Suprapubic skin (tissue), 4 donors: ENCODE results near the gene BCS1L. TPM values are rescaled to one million over a fixed set of nuclear protein-coding genes. Genes with fewer than 3 reads are reported as not detected.

Source experiments
- DNase-seq, 2 donors: peaks; one replicate each; pipeline ENCODE4 v3.0.0-alpha.2; 2019; ENCODE audit warnings: low spot score in 2 of 2
- H3K27ac ChIP-seq: fragments of 200-600 bp; sonication (generic); one replicate; pipeline ENCODE4 v1.5.1; 2019
- H3K27me3 ChIP-seq: fragments of 200-600 bp; sonication (generic); one replicate; pipeline ENCODE4 v1.5.1; 2019
- H3K36me3 ChIP-seq: fragments of 200-600 bp; sonication (generic); one replicate; pipeline ENCODE4 v1.5.1; 2019
- H3K4me1 ChIP-seq: fragments of 200-600 bp; sonication (generic); one replicate; pipeline ENCODE4 v1.5.1; 2019
- H3K4me3 ChIP-seq: fragments of 200-600 bp; sonication (generic); one replicate; pipeline ENCODE4 v1.5.1; 2019; ENCODE audit warnings: mild to moderate bottlenecking
- H3K9me3 ChIP-seq: fragments of 200-600 bp; sonication (generic); one replicate; pipeline ENCODE4 v1.5.1; 2019
- EP300 ChIP-seq: sonication (generic); formaldehyde crosslinking; IDR thresholded peaks from one replicate; pipeline ENCODE4 v1.6.1; 2017; ENCODE audit warnings: antibody characterized with exemption
- POLR2A ChIP-seq, 2 donors: fragments of 450-650 bp; IDR thresholded peaks; one replicate each; pipeline ENCODE4 v1.6.1; 2017; ENCODE audit warnings: antibody characterized with exemption in 2 of 2, mild to moderate bottlenecking in 2 of 2, moderate library complexity in 2 of 2
- POLR2AphosphoS5 ChIP-seq, 3 donors: sonication (generic); formaldehyde crosslinking; IDR thresholded peaks; one replicate each; pipeline ENCODE4 v1.6.1; 2017; ENCODE audit warnings: antibody characterized with exemption in 3 of 3
- WGBS: methylation state at CpG from one replicate; pipeline ENCODE4 v1.1.5; 2018; 5-methylcytosine and 5-hydroxymethylcytosine counted together
- total RNA-seq, 4 donors: library from RNA; depleted of rRNA; stranded (reverse); fragments of >200 nt; gene quantifications; one replicate each; pipeline ENCODE4 v1.1.0, GENCODE V29; 2016
- TF ChIP-seq, protein P1 (sequence below), 2 donors: fragments of 200-600 bp in 1 of 2; fragments of 450-650 bp in 1 of 2; sonication (generic) in 1 of 2; IDR thresholded peaks; one replicate each; pipeline ENCODE4 v1.5.1; 2016 to 2019; ENCODE audit warnings: antibody characterized with exemption in 2 of 2, mild to moderate bottlenecking in 1 of 2, moderate library complexity in 1 of 2

BCS1L gene
- total RNA-seq, 4 donors from 2014 or later = 30.3 to 72.8 (median 39.2) TPM

- no peaks in the 10 kb centered on the region for H3K27me3 ChIP-seq
Observed at GRCh38 chr2:218622606-218623365, 36.7 kb upstream of the BCS1L start.

DNA sequence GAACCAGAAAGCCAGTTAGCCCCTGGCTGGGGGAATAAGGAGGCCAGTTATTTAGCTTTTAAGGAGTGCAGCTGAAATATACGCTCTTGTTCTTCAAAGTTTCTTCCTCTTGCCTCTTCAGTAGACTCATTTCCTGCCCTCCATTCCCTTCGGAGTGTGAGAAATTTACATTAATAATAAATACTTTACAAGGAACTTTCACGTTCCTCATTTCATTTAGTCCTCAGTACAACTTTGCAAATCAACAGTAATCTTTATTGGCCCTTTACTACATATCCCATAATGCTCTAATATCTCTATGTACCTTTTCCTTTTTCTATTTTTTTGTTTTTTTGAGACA, 36.1 kb upstream of the BCS1L start:
- Histone ChIP-seq H3K27me3 (no peaks in the 10 kb centered on the region), H3K4me3 (no peak overlapping the region), H3K9me3 (no peaks in the 10 kb centered on the region), H3K36me3 (no peaks in the 10 kb centered on the region), H3K4me1 (no peaks in the 10 kb centered on the region), H3K27ac (no peak overlapping the region)
- DNase-seq = no peak
- TF ChIP-seq EP300 = no peak
- WGBS = 77% methylated on average over 3 of the region's 3 CpGs

More at GRCh38 chr2:218622606-218623365, 36.7 kb upstream of the BCS1L start:
- Histone ChIP-seq H3K9me3 (no peaks in the 10 kb centered on the region), H3K4me1 (no peaks in the 10 kb centered on the region), H3K27ac (no peak overlapping the region), H3K36me3 (no peaks in the 10 kb centered on the region), H3K4me3 (no peak overlapping the region)
- TF ChIP-seq, protein P1, sequence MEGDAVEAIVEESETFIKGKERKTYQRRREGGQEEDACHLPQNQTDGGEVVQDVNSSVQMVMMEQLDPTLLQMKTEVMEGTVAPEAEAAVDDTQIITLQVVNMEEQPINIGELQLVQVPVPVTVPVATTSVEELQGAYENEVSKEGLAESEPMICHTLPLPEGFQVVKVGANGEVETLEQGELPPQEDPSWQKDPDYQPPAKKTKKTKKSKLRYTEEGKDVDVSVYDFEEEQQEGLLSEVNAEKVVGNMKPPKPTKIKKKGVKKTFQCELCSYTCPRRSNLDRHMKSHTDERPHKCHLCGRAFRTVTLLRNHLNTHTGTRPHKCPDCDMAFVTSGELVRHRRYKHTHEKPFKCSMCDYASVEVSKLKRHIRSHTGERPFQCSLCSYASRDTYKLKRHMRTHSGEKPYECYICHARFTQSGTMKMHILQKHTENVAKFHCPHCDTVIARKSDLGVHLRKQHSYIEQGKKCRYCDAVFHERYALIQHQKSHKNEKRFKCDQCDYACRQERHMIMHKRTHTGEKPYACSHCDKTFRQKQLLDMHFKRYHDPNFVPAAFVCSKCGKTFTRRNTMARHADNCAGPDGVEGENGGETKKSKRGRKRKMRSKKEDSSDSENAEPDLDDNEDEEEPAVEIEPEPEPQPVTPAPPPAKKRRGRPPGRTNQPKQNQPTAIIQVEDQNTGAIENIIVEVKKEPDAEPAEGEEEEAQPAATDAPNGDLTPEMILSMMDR (IDR thresholded peaks at IDR 0.05) = no peak
- no peak for TF ChIP-seq POLR2A (IDR thresholded peaks at IDR 0.05)
- TF ChIP-seq EP300 = no peak
- no peak for TF ChIP-seq POLR2AphosphoS5 (IDR thresholded peaks at IDR 0.05)
- DNase-seq = no peak
- WGBS = 61% methylated on average over 7 of the region's 7 CpGs

DNA sequence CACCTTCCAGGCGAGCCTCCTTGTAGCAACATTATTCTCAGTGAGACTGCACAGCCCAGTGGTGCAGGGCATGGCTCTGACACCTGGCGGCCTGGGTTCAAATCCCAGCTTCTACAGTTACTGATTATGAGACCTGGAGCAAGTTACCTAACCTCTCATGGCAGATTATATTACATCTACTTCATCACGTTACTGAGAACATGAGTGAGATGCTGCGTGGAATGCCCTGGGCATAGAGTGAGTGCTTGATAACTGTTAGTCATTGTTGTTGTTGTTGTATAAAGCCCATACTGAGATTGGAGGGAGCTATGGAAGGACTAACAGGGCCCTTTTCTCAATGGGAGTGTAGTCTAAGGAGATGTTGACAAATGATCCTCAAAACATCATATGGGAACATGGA, 33.1 kb upstream of the BCS1L start:
- Histone ChIP-seq H3K9me3 (no peaks in the 10 kb centered on the region), H3K4me1 (no peaks in the 10 kb centered on the region), H3K4me3 (no peak overlapping the region), H3K36me3 (no peaks in the 10 kb centered on the region), H3K27ac (no peak overlapping the region), H3K27me3 (no peaks in the 10 kb centered on the region)
- no peak for TF ChIP-seq POLR2AphosphoS5 (IDR thresholded peaks at IDR 0.05)
- TF ChIP-seq POLR2A (IDR thresholded peaks at IDR 0.05) = no peak
- TF ChIP-seq EP300 = no peak
- TF ChIP-seq, protein P1 (IDR thresholded peaks at IDR 0.05) = no peak
- DNase-seq = no peak
- 86% methylated on average over 4 of the region's 4 CpGs for WGBS

DNA sequence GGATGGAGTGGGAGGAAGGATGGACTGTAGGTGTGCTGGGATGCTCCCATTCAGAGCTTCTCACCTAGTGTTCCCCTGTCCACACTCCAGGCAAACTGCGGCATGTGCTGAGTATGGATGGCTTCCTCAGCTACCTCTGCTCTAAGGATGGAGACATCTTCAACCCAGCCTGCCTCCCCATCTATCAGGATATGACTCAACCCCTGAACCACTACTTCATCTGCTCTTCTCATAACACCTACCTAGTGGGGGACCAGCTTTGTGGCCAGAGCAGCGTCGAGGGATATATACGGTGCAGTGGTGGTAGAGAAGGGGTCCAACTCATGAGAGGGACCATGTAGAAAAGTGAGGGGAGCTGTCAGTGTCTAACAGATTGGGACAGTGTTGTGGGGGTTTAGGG, 31.5 kb upstream of the BCS1L start:
- H3K27me3 ChIP-seq = no peaks in the 10 kb centered on the region
- no peaks in the 10 kb centered on the region for H3K4me1 ChIP-seq
- DNase-seq = no peak
- H3K36me3 ChIP-seq = no peaks in the 10 kb centered on the region
- H3K4me3 ChIP-seq = no peak overlapping the region
- no peaks in the 10 kb centered on the region for H3K9me3 ChIP-seq
- WGBS = 89% methylated on average over 4 of the region's 4 CpGs
- TF ChIP-seq, protein P1 (IDR thresholded peaks at IDR 0.05) = no peak
- TF ChIP-seq POLR2A (IDR thresholded peaks at IDR 0.05) (no peak), POLR2AphosphoS5 (IDR thresholded peaks at IDR 0.05) (no peak), EP300 (no peak)
- H3K27ac ChIP-seq = no peak overlapping the region

- Histone ChIP-seq H3K27ac (no peak overlapping the region), H3K9me3 (no peaks in the 10 kb centered on the region), H3K4me1 (no peaks in the 10 kb centered on the region), H3K27me3 (no peaks in the 10 kb centered on the region), H3K4me3 (no peak overlapping the region), H3K36me3 (peaks cover 33% of the 10 kb centered on the region)
- TF ChIP-seq, protein P1 (IDR thresholded peaks at IDR 0.05) = no peak
- no peak for TF ChIP-seq EP300
- TF ChIP-seq POLR2AphosphoS5 (IDR thresholded peaks at IDR 0.05) = no peak
- no peak for TF ChIP-seq POLR2A (IDR thresholded peaks at IDR 0.05)
- no peak for DNase-seq
- WGBS = 78% methylated on average over 4 of the region's 4 CpGs
Observed at GRCh38 chr2:218631837-218632236, 27.6 kb upstream of the BCS1L start.
